HG02642 (cell line): Measurements from ENCODE around the gene SLC30A7.
A peak's percentile ranks its signal among the peaks of the same experiment; 100 is the strongest.

Experiments used
- ATAC-seq: cut with Tn5 transposase; IDR thresholded peaks from one replicate; pipeline ENCODE4 v1.9.1; 2021; ENCODE audit warnings: mild to moderate bottlenecking; ENCODE audit not compliant: unreplicated experiment, poor library complexity

Gene SLC30A7

DNA sequence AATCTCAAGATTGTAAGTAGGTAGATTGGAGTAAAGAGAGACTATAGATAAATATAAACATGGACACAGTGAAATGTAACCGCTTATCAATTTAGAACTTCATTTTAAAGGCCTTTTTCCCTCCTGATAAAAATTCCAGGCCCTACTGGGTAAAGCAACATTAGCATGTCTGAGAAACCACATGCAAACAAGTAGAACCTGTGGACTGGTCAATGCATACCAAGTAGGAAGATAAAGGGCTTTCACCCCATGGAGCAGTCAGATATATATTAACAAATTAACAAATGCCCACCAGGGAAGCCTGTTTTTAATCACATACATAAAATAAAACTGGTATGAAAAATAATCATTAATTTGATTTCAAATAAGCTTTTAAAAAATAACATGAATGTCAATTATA lies 121.6 kb downstream of the SLC30A7 start:
- no peak for ATAC-seq

DNA sequence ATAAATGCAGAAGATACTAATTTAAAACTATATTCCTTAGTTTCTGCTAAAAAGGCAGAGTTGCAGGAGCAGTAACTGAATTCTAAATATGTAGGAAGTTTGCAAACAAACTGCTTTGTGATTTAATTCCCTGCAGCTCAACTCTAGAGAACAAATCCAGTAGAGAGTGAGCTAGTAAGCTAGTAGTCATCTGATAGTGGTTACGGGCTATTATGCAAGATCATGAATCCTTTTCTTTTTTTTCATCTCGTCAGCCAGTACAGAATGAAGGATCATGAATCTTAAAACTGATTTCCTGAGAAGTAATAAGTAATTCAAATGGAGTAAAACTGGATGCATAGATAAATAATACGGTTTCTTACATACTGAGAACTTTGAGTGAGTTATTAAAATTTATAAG lies 126.4 kb downstream of the SLC30A7 start:
- ATAC-seq = no peak

DNA sequence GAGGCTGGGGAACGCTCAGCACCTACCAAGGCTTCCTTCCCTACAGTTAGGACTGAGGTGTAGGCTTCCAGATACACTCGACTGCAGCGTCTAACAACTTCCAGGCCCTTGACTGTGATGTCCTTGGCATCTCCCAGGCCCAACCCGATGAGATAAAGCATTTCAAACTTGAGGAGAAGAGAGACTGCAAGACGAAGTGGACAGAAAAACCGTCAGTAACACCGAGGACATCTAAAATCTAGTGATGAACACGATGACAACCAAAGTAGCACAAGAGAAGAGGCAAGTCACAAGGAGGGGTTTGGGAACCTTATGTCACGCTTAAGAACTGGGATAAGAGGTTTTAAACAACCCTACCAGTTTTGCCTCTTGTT lies 129.4 kb downstream of the SLC30A7 start:
- ATAC-seq = peak; percentile 36

DNA sequence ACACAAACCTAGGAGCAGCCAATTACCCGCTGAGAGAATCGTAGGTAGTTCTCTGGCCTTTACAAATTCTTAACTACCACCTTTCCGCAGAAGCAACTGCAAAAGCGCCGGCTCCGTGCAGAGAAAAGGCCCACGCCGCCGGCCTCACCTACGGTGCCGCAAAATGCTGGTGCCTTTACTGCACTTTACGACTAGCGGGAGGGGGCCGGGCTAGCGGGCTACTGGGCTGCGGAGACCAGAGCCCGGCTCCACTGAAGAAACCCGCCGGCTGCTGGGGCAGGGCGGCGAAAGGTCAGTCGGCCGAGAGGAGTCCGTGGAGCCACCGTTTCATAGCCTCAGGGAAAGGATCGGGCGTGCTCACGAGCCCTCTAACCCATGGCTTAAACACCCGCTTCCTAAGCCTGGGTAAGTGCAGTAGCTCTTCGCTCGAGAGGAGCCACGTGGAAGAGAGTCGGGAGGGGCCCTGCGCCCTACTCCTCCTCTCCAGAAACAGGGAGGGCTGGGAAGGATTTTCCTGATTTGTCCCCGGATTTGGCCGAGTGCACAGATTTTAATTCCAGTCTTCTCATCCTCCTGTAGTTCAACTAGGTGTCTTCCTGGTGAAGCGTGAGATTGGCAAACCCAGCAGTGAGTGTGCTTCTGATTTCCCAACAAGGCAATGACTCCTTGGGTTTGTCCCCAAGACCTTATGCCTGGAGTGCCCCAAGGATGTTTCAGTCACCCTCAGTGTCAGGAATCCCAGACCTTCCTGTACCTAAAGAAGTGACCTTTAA lies 130.0 kb downstream of the SLC30A7 start, which contains the start of gene DPH5:
Gene DPH5 (minus strand): TSS at position 128 of the 773 bp plus-strand sequence. CDS start 341 bp downstream, outside the sequence.
- peak; percentile 89 for ATAC-seq

DNA sequence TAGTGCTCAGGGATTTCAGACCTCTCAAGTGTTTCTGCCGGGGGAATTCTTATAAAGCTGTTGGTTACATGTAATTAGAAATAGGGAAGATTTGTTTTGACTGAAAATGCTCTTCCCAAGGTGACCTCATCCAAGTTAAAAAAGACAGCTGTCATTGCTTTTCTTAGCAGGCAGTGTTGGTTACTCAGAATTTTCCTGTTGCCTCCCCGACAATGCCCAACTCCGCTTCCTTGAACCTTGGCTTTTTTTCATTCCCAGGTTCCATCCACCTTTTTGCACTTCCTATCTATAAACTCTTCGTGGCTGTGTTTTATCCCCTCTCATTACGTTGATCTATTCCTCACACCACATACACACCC lies 130.5 kb downstream of the SLC30A7 start:
- no peak for ATAC-seq

DNA sequence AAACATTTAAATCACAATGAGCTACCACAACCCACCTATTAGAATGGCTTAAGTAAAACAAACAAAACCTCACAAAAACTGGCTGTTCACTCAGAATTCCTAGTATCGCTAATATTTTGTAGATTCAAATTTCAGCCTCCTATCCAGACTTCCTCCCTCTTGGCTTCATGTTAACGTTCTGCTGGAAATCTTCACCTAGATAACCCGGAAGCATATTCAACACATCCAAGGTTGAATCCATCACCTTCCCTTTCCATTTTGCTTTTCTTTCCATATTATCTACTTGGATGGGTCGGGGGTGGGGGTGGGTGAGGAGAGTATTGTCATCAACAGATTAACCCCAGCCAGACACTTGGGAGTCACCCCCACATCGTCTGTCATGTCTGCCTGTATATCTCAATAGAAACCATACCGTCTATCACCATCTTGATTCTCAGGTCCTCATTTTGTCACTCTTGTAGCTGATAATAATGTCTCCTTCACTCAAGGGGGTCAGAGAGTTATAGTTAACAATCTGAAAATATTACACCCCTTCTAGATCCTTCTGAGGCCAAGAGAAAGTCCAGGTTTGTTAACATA lies 131.4 kb downstream of the SLC30A7 start:
- ATAC-seq = no peak

DNA sequence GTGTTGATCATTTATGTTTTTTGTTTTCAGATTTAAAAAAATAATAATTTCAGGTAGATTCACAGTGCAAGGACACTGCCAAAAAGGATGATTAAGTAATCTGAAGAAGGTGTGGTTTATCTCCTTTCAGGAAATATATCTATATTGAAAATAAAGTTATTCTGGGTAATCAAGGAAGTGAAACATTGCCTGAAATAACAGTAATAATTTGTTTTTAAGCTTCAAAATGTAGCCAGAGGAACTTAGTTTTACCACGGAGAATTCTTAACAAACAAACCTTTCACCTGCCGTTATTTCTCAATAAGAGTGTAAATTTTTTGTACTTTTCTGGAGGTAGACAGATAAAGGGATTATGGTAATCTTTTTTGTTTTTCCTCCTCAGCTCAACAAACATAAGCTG lies 132.6 kb downstream of the SLC30A7 start:
- ATAC-seq = no peak

DNA sequence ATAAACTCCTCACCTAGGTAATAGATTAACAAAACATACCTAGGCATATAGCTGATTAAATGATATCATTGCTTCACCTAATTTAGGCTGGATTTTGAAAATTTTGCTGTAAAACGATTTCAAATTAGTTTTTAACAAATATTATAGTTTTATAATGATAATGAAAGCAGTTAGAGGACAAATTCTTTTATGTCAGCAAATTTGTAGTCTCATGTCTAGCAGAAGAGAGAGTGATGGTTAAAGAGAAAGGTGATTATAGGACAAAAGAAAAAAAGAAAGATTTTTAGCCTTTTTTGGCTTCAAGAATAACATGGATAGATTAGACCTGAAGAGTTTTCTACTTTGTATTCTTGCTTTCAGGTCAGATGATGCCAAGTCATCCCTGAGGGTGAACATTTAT lies 133.3 kb downstream of the SLC30A7 start:
- ATAC-seq = no peak

DNA sequence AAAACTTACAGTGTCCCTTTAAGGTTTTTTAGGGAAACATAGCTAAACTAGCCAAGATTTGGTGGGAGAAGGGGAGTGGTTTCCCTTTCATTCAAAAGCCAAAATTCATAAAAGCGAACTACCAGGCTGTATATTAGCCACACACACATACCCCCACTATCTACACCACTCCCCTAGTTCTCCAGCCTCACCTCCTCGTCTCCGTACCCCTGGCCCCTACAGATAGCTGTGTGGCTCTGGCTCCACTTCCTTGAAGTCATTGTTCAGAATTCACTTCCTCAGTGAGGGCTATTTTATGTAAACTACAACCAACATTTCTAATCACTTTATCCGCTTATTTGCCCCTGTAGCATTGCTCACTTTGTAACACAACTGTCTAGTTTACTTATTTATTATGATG lies 135.0 kb downstream of the SLC30A7 start:
- ATAC-seq = no peak
